Measurements from ENCODE around the gene APLP1. TPM values are rescaled to one million over a fixed set of nuclear protein-coding genes. Genes with fewer than 3 reads are reported as not detected.

Gene APLP1
- total and polyA plus RNA-seq, 2 donors (not counting 3 experiments of a cell fraction or from before 2014, with no cell fraction given), result 6.2 to 13.0 TPM

DNA sequence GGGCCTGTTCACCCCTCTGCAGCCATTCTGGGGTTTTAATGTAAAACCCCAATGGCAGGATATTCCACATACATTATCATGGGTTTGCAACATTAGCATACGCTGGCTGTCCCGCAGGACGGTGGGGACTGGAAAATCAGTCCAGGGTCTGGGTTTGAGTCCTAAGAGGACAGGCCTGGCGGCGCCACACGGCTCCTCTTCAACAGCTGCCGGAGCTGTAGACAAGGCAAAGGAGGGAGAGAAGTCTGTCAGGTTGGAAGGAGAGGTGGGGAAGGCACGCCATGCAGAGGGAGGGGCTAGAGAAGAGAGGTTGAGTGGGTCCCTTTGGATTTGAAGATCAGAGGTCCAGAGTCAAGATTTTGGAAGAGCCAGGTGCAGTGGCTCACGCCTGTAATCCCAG is 20.0 kb downstream of the APLP1 start:
- H2AFZ ChIP-seq (ENCODE audit: low read depth, low read length), result no peak overlapping the region
- no TSS peak for BruUV-seq (replicated peaks)
- no peak for DNase-seq (ENCODE audit: low read depth, low spot score)
- ChIA-PET POLR2A (no interaction called here), CTCF (no interaction called here)
- dilution Hi-C loops (cut with MboI; ENCODE audit: extremely low pct_ligation_motif_present, low sequenced_read_pairs), result no loop called here
- H3K79me2 ChIP-seq (ENCODE audit: control insufficient read depth, insufficient read depth, low read length), result no peaks in the 10 kb centered on the region
- H3K4me1 ChIP-seq (ENCODE audit: control insufficient read depth, extremely low read depth, insufficient read depth, low read length), result no peaks in the 10 kb centered on the region
- no peak overlapping the region for H3K9ac ChIP-seq (replicated peaks; ENCODE audit: extremely low read depth, insufficient read depth, low read length)
- no peak for FAIRE-seq
- H3K9me1 ChIP-seq (replicated peaks; ENCODE audit: control insufficient read depth, extremely low read depth, insufficient read depth, low read length), result no peaks in the 10 kb centered on the region
- H3K9me3 ChIP-seq (replicated peaks; ENCODE audit: control insufficient read depth, insufficient read depth, low read length), result no peaks in the 10 kb centered on the region
- H3K4me2 ChIP-seq (ENCODE audit: insufficient read depth, low read length), result no peak overlapping the region
- no peaks in the 10 kb centered on the region for H3K27me3 ChIP-seq (ENCODE audit: control insufficient read depth in 2 of 2, insufficient read depth in 2 of 2, low read length in 2 of 2)
- H4K20me1 ChIP-seq (replicated peaks; ENCODE audit: control insufficient read depth, extremely low read depth, insufficient read depth, low read length), result no peaks in the 10 kb centered on the region
- H3K4me3 ChIP-seq (replicated peaks in 1 of 3; ENCODE audit: insufficient read depth in 1 of 3, low read depth in 1 of 3, low read length in 3 of 3), result no peak overlapping the region
- H3K36me3 ChIP-seq (ENCODE audit: control insufficient read depth in 2 of 2, extremely low read depth in 1 of 2, insufficient read depth in 2 of 2, low read length in 2 of 2), result peaks cover 0 to 16% of the 10 kb centered on the region in 2 experiments
- no peak for TF ChIP-seq JUN (IDR thresholded peaks at IDR 0.05; ENCODE audit: borderline replicate concordance, insufficient read depth, insufficient read length, low read depth)
- TF ChIP-seq POLR2A (IDR thresholded peaks at IDR 0.05; ENCODE audit: low read depth, low read length), result no peak
- TF ChIP-seq, protein P1, sequence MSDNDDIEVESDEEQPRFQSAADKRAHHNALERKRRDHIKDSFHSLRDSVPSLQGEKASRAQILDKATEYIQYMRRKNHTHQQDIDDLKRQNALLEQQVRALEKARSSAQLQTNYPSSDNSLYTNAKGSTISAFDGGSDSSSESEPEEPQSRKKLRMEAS (IDR thresholded peaks at IDR 0.05; ENCODE audit: insufficient read depth, insufficient read length), result no peak
- no peak for TF ChIP-seq GATA2 (IDR thresholded peaks at IDR 0.05; ENCODE audit: insufficient read depth, insufficient read length, low read depth, low read length)
- no peak for TF ChIP-seq MYC (IDR thresholded peaks at IDR 0.05; ENCODE audit: low read depth, low read length)
- TF ChIP-seq FOS (IDR thresholded peaks at IDR 0.05; ENCODE audit: borderline replicate concordance, insufficient read depth, low read length), result no peak
- TF ChIP-seq POLR2AphosphoS5 (IDR thresholded peaks at IDR 0.05; ENCODE audit: insufficient read depth, low read depth, low read length), result no peak
- no peak for TF ChIP-seq EZH2 (IDR thresholded peaks at IDR 0.05; ENCODE audit: borderline replicate concordance, low read depth, low read length, severe bottlenecking)
- TF ChIP-seq, protein P2, sequence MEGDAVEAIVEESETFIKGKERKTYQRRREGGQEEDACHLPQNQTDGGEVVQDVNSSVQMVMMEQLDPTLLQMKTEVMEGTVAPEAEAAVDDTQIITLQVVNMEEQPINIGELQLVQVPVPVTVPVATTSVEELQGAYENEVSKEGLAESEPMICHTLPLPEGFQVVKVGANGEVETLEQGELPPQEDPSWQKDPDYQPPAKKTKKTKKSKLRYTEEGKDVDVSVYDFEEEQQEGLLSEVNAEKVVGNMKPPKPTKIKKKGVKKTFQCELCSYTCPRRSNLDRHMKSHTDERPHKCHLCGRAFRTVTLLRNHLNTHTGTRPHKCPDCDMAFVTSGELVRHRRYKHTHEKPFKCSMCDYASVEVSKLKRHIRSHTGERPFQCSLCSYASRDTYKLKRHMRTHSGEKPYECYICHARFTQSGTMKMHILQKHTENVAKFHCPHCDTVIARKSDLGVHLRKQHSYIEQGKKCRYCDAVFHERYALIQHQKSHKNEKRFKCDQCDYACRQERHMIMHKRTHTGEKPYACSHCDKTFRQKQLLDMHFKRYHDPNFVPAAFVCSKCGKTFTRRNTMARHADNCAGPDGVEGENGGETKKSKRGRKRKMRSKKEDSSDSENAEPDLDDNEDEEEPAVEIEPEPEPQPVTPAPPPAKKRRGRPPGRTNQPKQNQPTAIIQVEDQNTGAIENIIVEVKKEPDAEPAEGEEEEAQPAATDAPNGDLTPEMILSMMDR (IDR thresholded peaks at IDR 0.05; ENCODE audit: extremely low read depth in 1 of 2, insufficient read depth in 1 of 2, low read depth in 1 of 2, low read length in 2 of 2), result no peak
- intact Hi-C loops (cut with micrococcal nuclease), result no loop called here
- no peak overlapping the region for H3K27ac ChIP-seq (ENCODE audit: insufficient read depth, low read depth, low read length)
